ENCODE data around the gene SUSD1. TPM values are rescaled to one million over a fixed set of nuclear protein-coding genes. Genes with fewer than 3 reads are reported as not detected.

Gene SUSD1
- total RNA-seq, 1 donor from 2014 or later: 47.6 TPM

GRCh38 chr9:112064871-112065270 lies 110.2 kb downstream of the SUSD1 start:
- DNase-seq: no peak

DNA sequence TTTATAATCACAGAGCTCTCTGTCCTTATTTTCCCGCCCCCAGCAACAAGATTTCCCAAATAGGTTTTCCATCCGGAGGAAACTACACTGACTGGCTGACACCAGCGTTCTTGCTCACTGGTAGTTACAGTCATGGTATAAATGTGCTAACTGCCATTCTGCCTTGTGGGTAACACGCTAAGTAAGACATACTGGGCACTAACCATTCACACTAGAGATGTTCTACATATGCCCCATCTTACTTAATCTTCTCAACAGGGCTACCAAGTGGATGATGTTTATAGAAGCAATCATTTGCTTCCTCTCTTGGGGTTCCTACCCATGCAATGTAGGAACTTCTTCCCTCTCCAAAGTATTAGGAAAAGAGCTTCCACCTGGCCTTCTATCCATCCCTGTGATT lies 111.5 kb downstream of the SUSD1 start:
- no peak for DNase-seq

- no peak for DNase-seq
Measured at GRCh38 chr9:112063151-112063550, 111.9 kb downstream of the SUSD1 start.

- DNase-seq: peak; percentile 98
Measured at GRCh38 chr9:112061152-112061740, 113.9 kb downstream of the SUSD1 start.

- DNase-seq: peak; percentile 38
Measured at GRCh38 chr9:112059966-112060320, 115.2 kb downstream of the SUSD1 start.

DNA sequence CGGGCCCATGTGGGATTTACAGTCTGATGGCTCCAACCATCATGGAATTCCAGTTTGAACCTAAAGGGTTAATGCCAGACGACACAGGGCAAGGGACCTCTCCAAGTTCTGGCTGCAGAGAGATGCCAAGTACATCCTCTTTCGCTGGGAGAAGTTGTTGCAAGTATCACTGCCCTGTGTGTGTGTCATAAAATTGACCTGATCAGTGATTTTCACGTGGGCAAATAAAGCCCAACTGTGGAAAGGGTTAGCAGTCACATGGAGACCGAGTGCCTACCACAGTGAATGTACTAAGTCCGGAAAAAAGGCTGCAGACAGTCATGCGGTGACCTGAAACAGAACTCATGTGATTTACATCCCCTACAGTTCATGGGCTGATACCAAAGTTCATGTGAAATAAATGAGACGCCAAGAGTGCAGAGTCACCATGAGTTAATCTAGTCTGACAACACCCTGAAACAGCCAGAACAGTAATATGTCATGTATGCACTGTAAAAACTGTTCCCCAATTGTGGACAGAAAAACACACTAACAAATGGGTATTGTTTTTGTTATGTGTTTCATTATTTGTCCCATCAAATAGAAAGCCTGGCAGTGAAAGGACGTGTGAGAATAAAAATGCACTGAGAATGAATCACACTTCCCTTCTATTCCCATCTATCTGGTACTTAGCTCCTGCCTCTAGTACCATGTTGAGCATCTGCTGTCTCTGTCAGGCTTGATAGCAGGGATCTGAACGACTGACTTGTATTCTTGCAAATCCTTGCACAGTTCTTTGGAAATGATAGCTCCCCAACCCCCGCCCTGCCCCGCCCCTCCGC lies 115.7 kb downstream of the SUSD1 start:
- DNase-seq: peak; percentile 83

- no peak for DNase-seq
Measured at GRCh38 chr9:112056996-112057395, 118.1 kb downstream of the SUSD1 start.

GRCh38 chr9:112054916-112055315 lies 120.2 kb downstream of the SUSD1 start:
- DNase-seq: no peak

DNA sequence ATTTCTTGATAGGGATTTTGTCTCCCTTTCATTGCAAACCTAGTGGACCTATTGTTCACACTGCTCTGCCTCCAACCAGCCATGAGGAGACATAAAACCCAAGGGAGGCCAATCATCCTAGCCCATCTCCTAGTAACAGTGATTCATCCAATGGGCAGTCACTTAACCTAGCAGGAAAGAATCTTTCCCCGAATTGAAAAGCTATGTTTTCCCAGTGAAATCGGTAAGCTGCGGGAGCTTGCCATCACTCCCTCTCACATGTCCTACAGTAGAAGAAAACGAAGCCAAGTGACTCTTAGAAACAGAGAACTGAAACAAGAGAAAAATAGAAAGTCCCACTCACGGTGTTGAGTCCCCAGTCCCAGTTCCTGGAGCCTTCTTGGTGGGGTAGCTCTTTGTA lies 123.3 kb downstream of the SUSD1 start:
- no peak for DNase-seq

GRCh38 chr9:112050544-112051475 lies 124.3 kb downstream of the SUSD1 start:
- peak; percentile 93 for DNase-seq

GRCh38 chr9:112049811-112050516 lies 125.1 kb downstream of the SUSD1 start:
- no peak for DNase-seq

DNA sequence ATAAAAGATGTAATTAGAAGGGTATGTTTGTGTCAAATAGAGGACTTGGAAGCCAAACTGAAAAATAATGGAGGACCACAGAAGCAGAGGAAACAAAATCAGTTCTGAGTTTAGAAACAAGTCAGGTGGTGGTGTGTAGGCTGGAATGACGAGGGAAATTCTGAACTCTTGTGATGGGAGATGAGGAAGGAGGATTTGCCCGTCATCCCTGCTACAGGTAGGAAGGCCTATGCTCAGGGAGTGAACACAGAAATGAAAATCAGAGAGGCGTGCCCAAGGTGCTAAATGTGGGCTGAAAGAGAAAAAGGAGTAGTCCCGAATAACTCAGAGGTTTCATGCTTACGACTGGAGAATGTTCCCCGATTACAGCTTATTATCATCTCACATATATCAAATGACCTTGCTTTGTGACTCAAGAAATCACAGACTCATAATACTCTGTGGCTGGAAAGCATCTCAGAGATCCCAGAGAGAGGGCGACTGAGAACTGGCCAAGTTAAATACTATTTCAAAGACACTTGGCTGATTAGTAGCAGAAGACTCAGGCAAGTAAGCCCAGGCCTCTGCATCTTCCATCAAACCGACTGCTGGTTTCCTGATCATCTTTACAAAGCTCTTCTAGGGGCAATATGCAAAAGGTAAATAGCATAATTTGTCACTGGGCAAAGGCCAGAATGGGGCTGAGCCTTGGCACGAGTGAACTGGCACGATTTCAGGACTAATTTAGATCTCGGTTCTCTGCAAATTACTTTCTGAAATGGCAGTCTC lies 126.0 kb downstream of the SUSD1 start:
- DNase-seq: no peak

- DNase-seq: no peak
Measured at GRCh38 chr9:112047538-112048066, 127.5 kb downstream of the SUSD1 start.

DNA sequence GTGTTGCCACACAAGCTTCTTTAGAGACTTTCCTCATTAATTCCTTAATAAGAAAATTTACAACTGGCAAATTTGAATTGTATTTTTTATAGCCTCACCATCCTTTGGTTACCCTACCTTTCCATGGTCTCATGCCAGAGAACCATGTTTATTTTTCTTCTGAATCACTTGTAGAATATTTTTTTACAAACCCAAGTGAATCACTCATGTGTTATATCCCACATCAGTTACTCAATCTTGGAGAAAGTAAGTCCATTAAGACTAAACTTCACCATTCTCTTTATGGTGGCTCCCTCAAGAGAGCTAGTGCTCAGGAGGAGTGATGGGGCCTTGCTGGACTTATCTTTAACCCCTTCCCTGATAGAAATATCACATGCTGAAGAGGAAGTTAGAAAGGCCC lies 128.9 kb downstream of the SUSD1 start:
- DNase-seq: no peak

- DNase-seq: no peak
Measured at GRCh38 chr9:112044881-112045280, 130.2 kb downstream of the SUSD1 start.

- DNase-seq: no peak
Measured at GRCh38 chr9:112044186-112044585, 130.9 kb downstream of the SUSD1 start.

- DNase-seq: no peak
Measured at GRCh38 chr9:112043423-112043822, 131.7 kb downstream of the SUSD1 start.

DNA sequence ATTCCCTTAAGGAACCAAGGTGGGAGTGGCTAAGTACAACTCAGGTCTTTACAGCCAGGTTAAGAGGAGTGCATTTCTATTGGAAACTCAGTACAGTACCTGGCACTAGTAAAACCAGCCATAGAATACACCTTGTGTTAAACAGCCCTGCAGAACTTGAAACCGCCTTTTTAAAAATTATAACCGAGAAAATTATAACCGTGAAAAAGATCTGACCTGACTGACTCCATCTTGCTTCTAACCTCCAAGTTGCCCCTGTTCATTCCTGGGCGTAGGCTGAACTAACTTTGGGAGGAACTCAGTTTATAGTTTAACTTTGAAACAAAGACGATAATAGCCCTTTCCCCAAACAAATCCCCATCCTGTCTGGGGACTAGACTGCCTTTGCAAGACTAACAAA lies 132.3 kb downstream of the SUSD1 start:
- no peak for DNase-seq

GRCh38 chr9:112042244-112042638 lies 132.9 kb downstream of the SUSD1 start:
- no peak for DNase-seq

DNA sequence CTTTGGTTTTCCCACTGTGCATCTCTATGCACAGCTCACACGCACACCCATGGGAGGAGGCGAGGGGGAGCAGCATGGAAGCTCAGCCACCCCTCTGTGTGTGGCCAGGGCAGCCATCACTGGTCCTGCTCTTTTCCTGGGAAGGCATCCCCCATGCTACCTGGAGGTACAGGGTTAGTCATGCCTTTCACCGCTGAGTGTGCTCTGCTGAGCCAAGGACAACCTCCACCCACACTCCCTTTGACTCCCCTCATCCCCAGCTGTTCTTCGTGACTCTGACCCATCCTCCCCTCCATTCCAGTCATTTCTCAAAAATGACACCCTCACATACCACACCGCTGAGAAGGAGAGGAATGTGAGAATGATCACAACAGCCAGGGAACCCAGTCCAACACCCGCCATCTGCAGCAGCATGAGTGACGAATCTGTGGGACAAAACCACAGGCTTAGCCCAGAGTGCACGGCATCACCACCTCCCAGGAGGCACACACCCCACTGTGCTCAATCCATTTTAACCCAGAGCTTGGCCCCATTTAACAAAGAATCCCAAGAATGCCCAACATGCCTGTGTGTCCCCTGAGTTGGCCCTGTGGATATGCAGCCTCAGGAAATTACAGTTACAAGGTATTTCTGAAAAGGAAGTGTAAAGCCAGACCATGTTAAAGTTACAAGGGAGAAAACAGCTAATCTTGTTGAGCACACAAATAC lies 133.4 kb downstream of the SUSD1 start:
- peak; percentile 91 for DNase-seq

DNA sequence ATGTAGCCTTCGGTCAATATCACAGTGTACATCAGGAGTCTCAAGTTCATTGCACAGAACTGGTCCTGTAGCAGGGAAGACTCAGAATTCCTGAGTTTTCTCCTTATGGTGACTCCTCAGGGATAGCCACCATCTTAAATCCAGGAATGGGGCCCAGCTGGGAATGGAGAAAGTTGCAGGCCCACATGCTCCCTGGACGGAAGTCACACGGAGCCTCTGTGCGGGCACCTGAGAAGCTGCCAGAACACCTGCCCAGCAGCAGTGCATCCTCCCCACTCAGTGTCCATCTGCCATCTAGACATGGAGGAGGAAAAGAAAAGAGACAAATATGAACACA lies 133.9 kb downstream of the SUSD1 start:
- no peak for DNase-seq
